Measurements from ENCODE around the gene CPSF4L.

GRCh38 chr17:73199751-73200317, 61.8 kb downstream of the CPSF4L start:
- TF ChIP-seq CTCF (optimal IDR thresholded peaks at IDR 0.05 in 1 of 3, IDR thresholded peaks at IDR 0.05 in 1 of 3, conservative IDR thresholded peaks at IDR 0.05 in 1 of 3; ENCODE audit: extremely low read depth in 1 of 3, insufficient read depth in 2 of 3, low read length in 3 of 3) (no peak), EZH2 (IDR thresholded peaks at IDR 0.05; ENCODE audit: low read length) (no peak)
